Measurements from ENCODE around the gene AGBL3.

DNA sequence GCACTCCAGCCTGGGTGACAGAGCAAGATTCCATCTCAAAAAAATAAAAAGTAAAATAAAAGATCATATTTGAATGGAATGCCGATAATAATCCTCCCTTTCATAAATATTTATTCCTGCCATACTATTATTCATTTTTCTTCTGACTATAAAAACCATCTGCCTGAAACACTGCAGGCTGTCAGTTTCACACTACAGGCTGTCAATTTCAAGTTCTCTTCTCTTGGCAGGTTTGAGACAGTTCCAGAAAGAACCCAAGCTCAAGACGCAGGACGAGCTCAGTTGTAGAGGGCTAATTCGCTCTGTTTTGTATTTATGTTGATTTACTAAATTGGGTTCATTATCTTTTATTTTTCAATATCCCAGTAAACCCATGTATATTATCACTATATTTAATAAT is 18.2 kb upstream of the AGBL3 start:
- TF ChIP-seq ZNF274 (IDR thresholded peaks at IDR 0.05; ENCODE audit: low read depth, low read length) (no peak), YY1 (IDR thresholded peaks at IDR 0.05; ENCODE audit: insufficient read depth, insufficient read length) (no peak), SUZ12 (IDR thresholded peaks at IDR 0.05; ENCODE audit: extremely low read depth, insufficient read depth, insufficient read length) (no peak)
